SK-N-DZ (cell line): ENCODE results near the gene EIF2A.

Experiments
- DNase-seq: peaks from one replicate; pipeline ENCODE4 v3.0.0-alpha.2; 2015; ENCODE audit warnings: low spot score

EIF2A gene

DNA sequence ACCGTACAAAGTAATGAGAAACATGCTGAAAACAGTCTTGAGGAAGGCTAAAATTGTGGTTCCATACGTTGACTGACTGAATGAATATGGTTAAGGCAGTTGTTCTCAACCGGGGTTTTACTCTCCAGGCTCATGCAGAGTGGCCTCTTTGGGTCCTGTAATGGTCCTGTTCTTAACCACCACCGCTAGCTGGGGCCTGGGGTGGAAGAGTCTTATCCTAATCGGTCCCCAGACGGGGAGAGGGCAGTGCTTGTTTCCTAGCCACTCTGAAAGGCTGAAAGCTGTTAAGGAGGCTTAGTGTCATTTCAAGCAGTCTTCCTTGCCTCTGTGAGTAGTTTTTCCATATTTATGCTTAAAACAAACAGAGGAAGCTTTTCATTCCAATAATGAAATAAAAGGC is 88.5 kb downstream of the EIF2A start:
- DNase-seq: no peak

DNA sequence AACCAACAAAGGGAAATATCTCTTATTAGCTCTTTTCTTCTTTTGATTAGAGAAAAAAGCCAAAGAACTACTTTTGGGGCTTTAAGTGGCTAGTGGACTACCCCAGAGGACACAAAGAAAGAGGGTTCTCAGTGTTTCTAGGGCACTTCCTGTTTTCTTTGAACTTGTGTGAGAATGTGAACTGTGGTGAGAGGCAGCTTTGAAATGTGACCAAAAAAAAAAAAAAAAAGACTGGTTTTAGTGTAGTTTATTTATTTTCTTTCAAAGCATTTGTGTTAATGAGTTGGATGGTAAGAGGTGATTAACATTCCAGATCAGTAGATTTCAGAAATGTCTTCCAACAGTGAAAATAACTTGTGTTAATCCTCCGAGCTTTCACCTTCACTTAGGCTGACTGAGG is 88.9 kb downstream of the EIF2A start:
- no peak for DNase-seq
